ENCODE data around the gene P2RX6.

- no peak for TF ChIP-seq ZFP30 (CRISPR knock-in tag; IDR thresholded peaks at IDR 0.05)
- no peak for TF ChIP-seq ZFP3 (CRISPR knock-in tag; IDR thresholded peaks at IDR 0.05)
- no peak for TF ChIP-seq BACH2 (CRISPR knock-in tag; IDR thresholded peaks at IDR 0.05; ENCODE audit: borderline replicate concordance)
- TF ChIP-seq PATZ1 (CRISPR knock-in tag; IDR thresholded peaks at IDR 0.05; ENCODE audit: borderline replicate concordance), result no peak
- TF ChIP-seq ZNF70 (CRISPR knock-in tag; IDR thresholded peaks at IDR 0.05), result no peak
- TF ChIP-seq CREB5 (CRISPR knock-in tag; IDR thresholded peaks at IDR 0.05; ENCODE audit: low read depth), result no peak
These were observed 40.9 kb downstream of the P2RX6 start for GRCh38 chr22:21055880-21056319.

All from SK-N-SH treated with all-trans-retinoic acid at 6 μM for 48 hours (cell line).